Activated CD4-positive, CD25-positive, alpha-beta regulatory T cell treated with anti-CD3 and anti-CD28 coated beads, Interleukin-2, amount 50 U/mL, for 72 hours (primary cell): ENCODE measurements around the gene UVRAG.
A peak's percentile ranks its signal among the peaks of the same experiment; 100 is the strongest.

Experiments
- DNase-seq: peaks from one replicate; pipeline ENCODE4 v3.0.0; 2021

The UVRAG gene

DNA sequence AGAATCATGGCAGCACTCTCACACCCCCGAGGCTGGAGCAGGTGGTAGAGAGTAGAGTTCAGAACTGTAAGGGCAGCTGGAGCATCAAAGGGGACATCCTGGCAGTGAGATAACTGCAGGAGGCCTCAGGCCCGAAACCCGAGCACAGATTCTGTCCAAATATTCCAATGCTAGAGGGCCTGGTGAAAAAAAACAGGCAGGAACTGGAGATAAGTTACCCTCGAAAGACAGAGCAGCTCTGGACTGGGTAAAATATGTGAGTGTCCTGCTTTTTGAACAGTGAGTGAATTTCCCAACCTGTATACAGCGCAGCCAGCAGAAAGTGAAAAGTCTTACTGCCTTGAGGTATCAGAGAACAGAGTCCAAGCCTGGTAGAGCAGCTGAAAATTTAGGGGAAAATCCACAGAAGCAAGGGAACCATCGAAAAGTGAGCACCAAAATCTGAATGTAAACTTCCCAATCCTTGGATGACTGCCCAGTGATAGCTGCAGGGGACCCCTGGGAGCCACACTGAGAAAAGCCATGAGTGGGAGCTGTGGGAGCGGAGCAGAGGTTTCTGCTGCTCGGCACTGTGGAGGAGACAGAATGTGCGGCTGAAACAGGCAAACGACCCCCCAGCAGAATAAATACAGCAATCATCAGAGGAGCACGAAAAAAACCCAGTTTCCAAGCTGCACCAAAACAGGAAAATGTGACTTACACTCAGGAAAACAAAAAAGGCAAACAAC is 340.7 kb downstream of the UVRAG start:
- DNase-seq: no peak

DNA sequence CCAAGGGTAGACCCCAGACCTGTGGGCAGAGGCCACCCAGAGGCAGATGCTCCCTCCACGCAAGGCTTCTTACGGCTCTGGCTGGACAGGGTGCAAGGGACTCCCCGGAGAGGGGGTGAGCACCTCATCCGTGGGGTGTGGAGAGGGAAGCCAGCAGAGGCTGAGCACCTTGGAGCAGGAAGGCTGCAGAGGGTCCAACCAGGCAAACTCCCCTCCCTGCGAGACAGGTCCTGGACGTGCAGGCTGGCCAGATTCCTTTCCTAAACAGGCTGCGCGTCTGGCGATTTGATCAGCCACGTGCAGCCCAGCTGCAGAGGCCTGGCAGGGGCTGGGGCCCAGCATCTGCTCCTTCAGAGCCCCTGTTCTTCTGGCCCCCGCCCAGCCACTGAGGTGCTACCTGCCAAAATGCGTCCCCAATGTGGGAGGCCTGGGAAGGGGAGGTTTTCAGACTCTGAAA is 342.0 kb downstream of the UVRAG start:
- peak; percentile 23 for DNase-seq

DNA sequence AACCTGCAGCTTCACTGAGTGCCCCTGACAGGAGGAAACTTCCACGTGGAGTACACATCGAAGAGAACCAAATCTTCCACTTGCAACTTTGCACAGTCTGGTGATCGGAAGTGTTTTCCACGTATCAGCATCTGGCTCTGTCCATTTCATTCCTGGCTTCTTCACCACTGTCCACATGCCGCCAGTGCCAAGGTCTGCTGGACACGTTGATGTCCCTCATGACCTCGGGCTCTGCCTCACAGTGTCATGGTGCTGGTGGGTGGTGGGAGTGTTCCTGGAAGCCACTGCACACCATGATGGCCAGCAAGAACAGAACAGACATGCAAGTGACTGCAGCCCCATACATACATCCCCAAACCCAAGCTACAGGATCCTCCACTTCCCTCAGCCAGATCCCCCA is 342.9 kb downstream of the UVRAG start:
- DNase-seq: no peak

DNA sequence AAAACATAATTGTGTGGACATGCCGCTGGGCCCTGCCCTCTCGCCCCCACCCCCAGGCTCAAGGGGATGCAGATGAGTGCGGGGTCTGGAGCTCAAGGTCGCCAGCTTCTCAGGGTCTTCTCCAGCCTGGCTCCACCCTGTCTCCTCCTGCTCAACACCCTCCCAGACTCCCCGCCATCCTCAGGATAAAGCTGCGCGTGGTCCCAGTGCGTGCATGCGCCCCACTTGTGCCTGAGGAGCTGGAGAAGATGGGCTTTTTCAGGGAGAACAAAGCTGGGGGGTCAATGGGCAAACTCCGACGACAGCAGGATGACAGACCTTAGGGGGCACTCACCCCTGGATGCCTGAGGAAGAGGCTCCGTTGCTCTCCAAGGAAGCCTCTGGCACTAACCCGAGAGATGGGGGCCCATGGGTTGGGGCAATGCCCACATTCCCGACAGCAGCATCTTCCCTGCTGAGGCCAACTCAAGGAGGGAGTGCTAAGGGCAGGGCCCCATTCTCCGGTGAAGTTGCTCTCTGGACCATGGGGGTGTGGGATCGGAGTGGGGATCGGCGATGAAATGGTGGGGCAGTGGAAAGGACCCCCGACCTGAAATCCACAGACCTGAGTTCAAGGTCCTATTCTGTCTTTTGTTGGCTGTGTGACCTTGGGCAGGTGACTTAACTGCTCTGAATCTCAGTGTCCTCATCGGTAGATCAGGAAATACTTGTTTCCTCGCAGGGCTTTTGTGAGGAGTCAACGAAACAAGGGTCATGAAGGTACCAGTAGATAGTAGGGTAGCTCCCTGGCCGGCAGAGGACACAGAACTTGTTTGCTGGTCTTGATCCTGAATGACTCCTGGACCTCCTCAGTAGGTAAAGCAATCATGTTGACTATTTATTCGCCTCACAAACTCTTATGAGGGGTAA is 343.6 kb downstream of the UVRAG start:
- no peak for DNase-seq

DNA sequence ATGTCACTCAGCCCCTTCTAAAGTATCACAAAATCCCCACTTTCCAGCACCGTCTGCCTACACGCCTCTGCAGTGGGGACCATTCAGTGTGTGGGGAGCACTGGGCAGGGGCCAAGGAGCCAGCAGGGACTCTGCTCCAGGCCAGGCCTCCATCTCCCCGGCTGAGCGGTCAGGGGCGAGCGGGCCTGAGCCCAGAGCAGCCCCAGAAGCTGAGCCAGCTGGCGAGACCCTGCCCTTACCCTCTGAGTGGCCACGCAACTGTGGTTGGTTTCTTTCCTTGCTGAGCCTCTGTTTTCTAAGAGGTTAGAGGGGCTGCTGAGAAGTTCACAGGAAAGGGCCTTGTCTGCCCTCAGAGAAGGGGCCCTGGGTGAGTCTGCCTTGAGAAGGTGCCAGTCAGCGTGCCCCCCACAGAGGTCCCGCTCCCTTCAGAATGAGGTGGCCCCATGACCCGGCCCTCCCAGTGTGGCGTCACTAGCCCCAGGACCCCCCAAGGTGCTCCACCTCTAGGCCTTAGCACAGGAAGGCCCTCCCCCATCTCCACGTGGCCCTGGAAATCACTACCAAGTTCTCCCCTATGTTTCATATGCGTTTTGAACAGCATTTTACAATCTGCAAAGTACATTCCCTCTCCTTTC is 344.4 kb downstream of the UVRAG start:
- no peak for DNase-seq

DNA sequence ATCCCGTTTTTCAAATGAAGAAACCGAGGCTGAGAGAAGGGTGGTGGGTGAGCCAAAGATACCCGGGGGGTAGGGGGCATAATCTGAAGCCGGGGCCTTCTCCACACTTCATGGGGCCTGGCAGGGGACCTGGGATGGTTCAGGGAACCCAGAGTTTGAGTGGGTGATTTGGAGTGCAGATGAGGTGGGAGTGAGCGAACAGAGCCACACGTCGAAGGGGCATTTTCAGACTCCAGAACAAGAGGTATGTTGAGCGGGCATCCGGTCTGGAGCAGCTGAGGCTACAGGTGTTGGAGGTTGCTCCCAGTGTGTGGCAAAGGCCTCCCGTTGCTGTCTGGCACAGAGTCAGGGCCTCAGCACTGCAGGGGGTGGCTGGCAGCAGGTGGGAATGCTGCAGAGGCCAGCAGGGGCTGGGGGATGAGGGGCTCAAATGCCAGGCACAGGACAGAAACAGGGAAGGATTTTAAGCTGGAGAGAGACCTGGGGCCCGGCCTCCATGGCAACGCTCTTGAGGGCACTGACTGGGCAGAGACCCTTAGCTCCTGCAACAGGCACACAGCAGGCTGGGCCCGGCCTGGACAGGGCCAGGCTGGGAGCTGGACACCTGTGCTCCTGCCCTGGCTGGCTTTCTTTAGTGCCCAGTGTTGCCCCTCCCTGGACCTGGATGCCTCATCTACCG is 345.1 kb downstream of the UVRAG start:
- no peak for DNase-seq

DNA sequence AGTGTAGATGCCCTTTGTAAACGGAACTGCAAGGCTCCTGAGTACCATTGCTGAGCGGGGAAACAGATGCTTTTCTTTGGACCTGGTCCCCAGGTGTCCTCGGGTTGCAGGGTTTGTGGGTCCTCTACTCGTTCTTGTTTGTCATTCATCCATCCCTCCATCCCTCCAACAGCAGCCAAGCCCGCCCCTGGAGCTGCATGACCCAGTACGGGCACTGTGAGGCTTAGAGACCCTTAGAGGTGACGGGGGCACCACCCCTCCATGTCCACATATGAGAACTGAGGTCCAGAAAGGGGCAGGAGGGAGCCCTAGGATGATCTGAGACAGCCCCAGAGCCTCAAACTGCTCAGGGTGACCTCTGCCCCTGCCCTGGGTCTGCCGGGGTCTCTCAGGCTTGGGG is 345.8 kb downstream of the UVRAG start:
- no peak for DNase-seq

DNA sequence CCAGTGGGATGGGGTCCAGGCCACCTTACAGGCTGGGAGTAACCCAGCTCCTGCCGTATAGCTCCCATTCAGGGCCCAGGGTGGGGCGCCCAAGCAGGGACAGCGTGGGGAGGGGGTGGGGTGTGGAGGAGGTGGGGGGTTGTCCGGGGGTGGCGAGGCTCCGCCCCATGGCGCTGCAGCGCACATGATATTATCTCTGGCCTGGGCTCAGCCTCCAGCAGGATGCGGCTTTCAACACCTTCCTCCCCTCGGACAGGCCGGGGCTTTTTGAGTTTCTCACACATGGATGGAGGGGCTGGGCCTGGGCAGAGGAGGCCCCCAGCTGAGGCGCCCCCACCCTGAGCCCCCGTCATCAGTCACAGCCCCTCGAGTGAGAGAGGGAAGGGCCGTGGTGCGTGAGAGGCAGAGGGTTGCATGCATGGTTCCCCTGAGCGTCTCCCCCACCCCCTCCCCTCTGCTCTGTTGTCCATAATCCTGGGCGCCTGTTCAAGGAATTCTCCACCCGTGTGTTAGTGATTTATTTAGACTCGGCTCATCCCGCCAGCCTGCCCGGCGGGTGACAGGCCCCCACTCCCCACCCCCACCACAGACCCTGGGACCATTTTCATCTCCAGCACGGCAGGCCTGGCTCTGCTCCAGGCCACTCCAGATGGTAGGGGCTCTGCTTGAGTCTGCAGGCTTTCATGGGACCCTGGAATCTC is 346.4 kb downstream of the UVRAG start:
- DNase-seq: no peak

DNA sequence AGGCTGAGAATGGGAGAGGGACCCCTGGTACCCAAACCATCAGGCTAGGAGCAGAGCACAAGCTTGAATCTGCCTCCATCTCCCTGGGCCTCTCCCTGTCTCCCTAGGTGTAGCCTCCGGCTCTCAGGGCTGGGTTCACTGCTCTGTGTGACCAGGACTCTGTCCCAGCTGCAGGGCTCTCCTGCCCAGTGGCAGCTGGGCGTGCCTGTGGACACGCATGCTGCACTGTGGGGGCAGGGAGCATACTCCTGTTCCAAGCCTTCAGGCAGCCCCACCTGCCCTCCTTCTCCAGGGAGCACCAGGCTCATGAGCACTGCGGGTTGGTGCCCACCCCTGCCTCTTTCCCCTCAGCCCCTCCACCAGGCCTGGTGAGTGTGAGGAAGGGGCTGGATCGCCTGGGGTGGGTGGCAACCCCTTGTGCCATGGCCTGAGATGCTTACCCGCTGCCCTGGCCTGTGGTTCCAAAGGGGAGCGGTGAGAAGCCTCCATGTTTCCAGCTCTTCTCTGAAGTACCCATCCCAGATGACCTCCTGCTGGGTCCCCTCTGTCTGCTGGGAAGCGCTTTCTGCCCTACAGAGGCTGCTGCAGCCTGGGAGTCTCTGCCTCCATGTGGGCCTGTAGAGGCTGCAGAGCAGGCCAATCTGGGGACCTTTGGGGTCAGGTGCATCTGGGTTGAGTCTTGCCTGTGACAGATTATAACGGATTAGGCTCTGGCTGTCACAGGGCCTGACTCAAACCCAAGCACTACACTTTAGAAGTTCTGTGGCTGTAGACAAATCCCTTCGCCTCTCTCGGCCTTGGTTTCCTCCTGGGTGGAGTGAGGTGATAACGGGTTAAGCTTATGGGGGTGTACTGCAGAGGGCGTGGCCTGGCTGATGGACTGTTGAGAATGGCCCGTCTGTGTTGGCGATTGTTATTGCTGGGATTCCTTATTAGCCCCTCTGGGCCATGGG is 347.6 kb downstream of the UVRAG start:
- DNase-seq: no peak

DNA sequence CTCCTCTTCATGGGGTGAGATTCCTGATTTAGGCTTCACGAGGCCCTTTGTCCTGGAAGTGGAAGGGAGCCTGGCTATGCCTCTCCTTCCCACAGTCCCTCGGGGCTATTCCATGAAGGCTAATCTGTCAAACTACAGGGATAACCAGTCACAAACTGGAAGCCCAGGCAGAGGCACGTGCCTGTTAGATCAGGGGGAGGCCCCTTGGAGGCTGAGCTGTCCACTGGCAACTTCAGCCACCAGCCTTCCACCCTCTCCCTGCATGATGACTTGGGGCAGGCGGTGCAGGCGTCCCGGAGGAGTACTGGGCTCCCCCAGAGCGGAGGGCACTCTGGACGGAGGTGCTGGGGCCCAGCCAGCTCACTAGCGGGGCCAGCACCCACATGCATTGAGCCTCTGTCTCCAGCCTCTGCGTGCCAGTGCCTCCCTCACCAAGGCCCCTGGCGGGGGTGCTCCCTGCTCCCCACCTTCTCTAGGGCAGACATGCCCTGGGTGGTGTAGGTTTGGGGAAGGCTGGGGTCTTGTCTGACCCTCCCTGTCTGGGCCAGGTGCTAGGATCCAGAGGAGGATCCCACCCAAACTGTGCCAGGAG is 348.4 kb downstream of the UVRAG start:
- no peak for DNase-seq

DNA sequence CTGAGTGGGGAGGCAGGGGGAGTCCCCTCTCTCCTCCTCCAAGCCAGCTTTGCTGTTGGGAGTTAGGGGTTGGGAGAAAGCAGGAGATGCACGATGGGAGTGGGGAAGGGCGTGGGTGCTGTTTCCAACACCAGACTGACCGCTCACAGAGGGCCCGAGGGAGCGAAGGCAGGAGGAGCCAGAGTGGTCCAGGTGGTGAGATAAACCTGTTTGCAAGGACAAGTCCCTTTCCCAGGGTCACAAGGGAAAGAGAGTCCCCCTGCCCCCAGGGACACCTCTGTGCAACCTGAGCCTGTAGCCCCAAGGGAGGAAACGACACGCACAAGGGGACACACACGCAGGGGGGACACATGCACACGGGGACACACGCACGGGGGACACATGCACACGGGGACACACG is 349.1 kb downstream of the UVRAG start:
- DNase-seq: no peak

DNA sequence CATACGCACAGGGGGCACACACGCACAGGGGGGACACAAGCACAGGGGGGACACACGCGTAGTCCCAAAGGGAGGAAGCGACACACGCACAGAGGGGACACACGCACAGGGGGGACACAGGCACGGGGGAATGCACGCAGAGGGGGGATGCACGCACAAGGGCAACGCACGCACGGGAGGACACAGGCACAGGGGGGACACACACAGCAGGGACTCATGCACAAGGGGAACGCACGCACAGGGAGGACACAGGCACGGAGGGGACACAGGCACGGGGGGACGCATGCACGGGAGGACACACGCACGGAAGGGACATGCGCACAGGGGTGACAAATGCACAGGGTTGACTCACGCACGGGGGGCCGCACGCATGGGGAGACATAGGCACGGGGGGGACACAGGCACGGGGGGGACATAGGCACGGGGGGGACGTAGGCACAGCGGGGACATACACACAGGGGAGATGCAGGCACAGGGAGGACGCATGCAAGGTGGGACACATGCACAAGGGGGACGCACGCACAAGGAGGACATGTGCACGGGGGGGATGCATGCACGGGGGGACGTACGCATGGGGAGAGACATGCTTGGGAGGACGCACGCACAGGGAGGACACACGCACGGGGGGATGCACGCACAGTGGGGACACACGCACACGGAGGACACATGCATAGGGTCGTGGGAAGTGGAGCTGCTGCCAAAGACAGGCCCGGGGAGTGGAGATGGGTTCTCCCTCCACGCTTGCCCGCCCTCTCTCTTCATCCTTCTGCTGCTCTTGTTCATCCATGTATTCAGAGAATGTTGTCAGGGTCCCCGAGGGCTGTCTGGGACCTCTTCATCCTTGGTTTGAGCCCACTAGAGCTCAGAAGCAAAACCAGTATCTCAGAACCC is 350.1 kb downstream of the UVRAG start:
- DNase-seq: no peak

DNA sequence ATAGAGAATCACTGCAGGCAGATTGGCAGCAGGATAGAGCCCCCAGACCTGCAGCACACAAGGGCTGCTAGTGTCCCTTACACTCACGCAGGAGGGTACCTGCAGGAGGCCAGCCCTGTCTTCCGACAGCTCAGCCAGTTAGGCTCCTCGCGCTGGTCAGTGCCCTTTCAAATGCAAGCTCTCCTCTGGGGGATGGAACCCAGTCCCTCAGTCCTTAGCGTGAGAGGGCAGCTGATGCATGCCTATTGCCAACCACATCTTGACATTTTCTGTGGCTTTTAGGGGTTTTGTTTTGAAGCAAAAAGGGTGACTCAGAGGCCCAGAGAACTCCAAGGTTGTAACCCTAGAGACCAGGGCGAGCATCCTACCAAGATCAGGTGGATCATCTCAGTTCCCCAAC is 351.3 kb downstream of the UVRAG start:
- no peak for DNase-seq

DNA sequence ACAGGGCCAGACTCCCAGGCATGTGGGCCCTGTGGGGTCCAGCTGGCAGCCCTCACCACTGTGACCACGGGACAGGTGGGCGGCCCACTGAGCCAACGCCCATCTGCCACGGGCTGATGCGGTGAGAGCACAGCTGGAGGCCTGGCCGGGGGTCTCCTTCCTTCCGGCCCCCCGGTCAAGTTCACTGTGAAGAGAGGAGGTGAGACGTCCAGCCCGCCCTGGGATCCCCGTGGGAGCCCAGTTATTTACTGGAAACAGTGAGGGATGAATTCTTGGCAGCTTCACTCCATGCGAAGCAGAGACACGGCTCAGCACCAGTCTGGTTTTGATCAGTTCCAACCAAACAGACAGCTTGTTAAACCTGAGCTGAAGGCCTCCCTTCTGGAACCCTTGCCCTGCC is 352.6 kb downstream of the UVRAG start:
- DNase-seq: no peak

DNA sequence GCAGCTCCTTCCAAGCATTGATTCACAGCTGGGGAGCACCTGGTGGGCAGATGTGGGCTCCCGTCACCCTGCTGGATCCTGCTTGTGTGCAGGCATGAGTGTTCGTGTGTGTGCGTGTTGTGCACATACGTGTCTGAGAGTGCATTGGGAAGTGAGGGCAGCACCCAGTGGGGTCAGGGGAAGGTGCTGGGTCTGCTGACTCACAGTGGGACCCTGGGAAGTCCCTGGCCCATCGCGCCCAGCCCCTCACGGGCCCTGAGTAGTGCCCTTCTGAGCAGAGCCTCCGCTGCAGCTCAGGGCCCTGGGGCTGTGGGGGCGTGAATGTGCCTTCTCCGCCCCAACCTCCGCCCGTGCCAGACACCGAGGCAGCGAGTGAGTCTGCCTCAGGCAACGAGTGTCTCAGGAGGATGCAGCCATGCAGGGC is 354.5 kb downstream of the UVRAG start:
- DNase-seq: no peak

DNA sequence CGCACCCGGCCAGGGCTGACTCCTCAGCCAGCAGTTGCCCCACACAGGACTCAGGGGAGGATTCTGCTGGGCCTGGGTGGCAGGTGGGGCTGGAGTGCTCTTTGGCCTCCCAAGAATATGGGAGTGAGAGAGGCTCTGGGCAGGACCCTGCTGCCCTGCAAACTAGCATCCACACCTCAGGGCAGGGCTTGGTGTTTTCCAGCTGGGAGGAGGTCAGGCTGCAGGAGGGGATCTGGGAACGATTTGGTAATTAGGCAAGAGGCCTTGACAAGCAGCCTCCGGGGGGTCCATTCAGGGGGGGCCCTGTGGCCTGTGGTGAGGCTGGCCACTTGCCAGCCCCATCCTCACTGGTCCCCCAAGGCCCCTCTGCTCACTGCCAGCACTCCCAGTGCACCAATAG is 355.5 kb downstream of the UVRAG start:
- DNase-seq: no peak

DNA sequence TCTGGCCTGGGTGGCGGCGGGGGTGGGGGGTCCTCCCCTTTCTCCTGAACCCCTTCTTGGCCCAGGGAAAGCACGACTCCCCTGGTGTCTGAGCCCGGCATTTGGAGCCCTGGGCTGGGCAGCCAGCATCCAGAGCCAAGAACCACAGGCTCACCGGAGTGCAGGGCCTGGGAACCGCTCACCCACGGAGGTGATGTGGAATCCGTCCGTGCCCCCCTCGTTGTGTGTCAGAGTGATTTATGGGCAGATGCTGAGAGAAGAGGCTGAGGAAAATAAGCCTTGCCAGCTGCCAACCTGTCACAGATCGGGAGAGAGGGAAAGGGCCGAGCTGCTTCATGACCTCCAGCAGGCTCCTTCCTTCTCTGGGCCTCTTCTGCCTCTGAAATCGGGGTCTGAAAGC is 357.6 kb downstream of the UVRAG start:
- no peak for DNase-seq

DNA sequence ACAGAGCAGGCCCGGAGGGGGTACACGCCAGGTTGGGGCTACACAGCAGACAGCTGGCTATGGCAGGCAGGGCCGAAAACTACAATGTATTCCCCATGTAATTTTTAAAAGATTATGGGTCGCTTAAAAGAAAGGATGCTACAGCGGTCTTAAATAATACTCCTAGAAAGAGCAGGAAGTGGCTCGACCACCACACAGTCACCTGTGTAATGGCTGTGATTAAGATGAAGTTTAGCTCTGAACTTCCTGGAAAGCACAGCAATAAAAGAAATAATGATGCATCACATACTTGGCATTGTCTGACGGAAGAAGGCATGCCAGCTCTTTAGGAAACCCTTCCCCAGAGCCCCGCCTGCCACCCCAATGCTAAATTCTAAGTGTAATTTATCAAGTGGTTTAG is 358.7 kb downstream of the UVRAG start:
- no peak for DNase-seq

DNA sequence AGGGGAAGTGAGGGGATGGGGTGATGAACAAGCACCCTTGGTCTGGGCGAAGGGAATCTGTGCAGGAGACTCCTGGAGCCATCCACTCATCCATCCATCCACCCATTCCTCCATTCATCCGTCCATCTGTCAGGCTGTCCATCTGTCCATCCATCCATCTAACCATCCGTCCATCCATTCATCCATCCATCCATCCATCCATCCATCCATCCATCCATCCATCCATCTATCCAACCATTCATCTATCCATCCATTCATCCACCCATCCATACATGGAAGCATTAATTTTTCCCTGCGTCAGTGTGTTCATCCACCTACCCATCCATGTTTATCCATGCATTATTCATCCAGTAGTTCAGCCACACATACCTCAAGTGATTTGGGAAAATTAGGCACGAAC is 359.3 kb downstream of the UVRAG start:
- no peak for DNase-seq

DNA sequence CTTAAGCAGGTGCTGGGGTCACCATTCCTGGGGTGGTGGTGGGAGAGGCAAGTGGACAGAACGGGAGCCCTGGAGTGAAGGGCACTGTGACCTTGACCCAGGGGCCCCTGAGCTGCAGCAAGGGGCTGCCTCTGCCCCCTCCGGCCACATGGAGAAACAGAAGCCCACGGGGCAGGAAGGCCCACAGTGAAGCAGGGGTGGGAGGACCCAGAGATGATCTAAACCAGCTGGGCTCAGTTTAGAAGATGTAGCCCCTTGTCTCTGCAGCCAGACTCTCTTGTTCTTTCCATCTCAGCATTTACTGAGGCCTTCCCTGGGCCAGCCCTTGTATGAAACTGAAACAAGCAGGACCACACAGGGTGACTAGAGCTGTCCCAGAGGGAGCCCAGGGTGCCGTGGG is 360.8 kb downstream of the UVRAG start:
- DNase-seq: no peak
